Trophoblast cell (in vitro differentiated cells and primary cell): ENCODE results near the gene GAPT.

Source experiments
- DNase-seq, 2 donors: peaks; one replicate each; pipeline ENCODE4 v3.0.0-alpha.2; 2016
- H2AFZ ChIP-seq: 2 replicates; pipeline ENCODE4 v1.6.1; 2013; ENCODE audit warnings: low read length, moderate library complexity, mild to moderate bottlenecking; ENCODE audit not compliant: insufficient read depth, poor library complexity
- H2AK5ac ChIP-seq: 2 replicates; pipeline ENCODE4 v1.6.1; 2013; ENCODE audit warnings: mild to moderate bottlenecking, low read length
- H2BK120ac ChIP-seq: 2 replicates; pipeline ENCODE4 v1.6.1; 2013; ENCODE audit warnings: low read length, mild to moderate bottlenecking, moderate library complexity; ENCODE audit not compliant: insufficient read depth, poor library complexity
- H2BK12ac ChIP-seq: 2 replicates; pipeline ENCODE4 v1.6.1; 2013; ENCODE audit warnings: mild to moderate bottlenecking, low read length, moderate library complexity
- H2BK5ac ChIP-seq: 2 replicates; pipeline ENCODE4 v1.6.1; 2013; ENCODE audit warnings: low read length, low read depth, moderate library complexity, mild to moderate bottlenecking; ENCODE audit not compliant: poor library complexity
- H3K14ac ChIP-seq: 2 replicates; pipeline ENCODE4 v1.6.1; 2013; ENCODE audit warnings: mild to moderate bottlenecking, low read length
- H3K18ac ChIP-seq: 2 replicates; pipeline ENCODE4 v1.6.1; 2013; ENCODE audit warnings: mild to moderate bottlenecking, low read length
- H3K23ac ChIP-seq: 2 replicates; pipeline ENCODE4 v1.6.1; 2013; ENCODE audit warnings: low read length
- H3K27ac ChIP-seq: 2 replicates; pipeline ENCODE4 v1.5.1; 2013; ENCODE audit warnings: low read depth, mild to moderate bottlenecking, inconsistent platforms, low read length, moderate library complexity
- H3K27me3 ChIP-seq: 2 replicates; pipeline ENCODE4 v1.6.1; 2013; ENCODE audit warnings: inconsistent platforms, mild to moderate bottlenecking, low read length, moderate library complexity; ENCODE audit not compliant: insufficient read depth
- H3K36me3 ChIP-seq, 2 experiments: 1 replicate in 1 of 2; 2 replicates in 1 of 2; pipeline ENCODE4 v1.6.1; 2013; ENCODE audit warnings: low read length in 2 of 2, mild to moderate bottlenecking in 2 of 2, moderate library complexity in 1 of 2; ENCODE audit not compliant: insufficient read depth in 2 of 2, control insufficient read depth in 1 of 2
- H3K4ac ChIP-seq: 2 replicates; pipeline ENCODE4 v1.6.1; 2013; ENCODE audit warnings: low read depth, mild to moderate bottlenecking, low read length, moderate library complexity
- H3K4me1 ChIP-seq, 2 experiments: 1 replicate in 1 of 2; 2 replicates in 1 of 2; pipeline ENCODE4 v1.6.1; 2013; ENCODE audit warnings: low read length in 2 of 2, mild to moderate bottlenecking in 2 of 2, moderate library complexity in 1 of 2; ENCODE audit not compliant: insufficient read depth in 2 of 2, control insufficient read depth in 1 of 2
- H3K4me2 ChIP-seq: 2 replicates; pipeline ENCODE4 v1.6.1; 2013; ENCODE audit warnings: inconsistent platforms, mild to moderate bottlenecking, low read length, moderate library complexity
- H3K4me3 ChIP-seq: 2 replicates; pipeline ENCODE4 v1.5.1; 2013; ENCODE audit warnings: mild to moderate bottlenecking, low read depth, low read length, inconsistent platforms
- H3K79me1 ChIP-seq: one replicate; pipeline ENCODE4 v1.6.1; 2013; ENCODE audit warnings: low read length
- H3K79me2 ChIP-seq: 2 replicates; pipeline ENCODE4 v1.6.1; 2013; ENCODE audit warnings: low read length, mild to moderate bottlenecking; ENCODE audit not compliant: control insufficient read depth, insufficient read depth, poor library complexity
- H3K9ac ChIP-seq: 2 replicates; pipeline ENCODE4 v1.6.1; 2013; ENCODE audit warnings: mild to moderate bottlenecking, low read length
- H3K9me3 ChIP-seq: 2 replicates; pipeline ENCODE4 v1.6.1; 2013; ENCODE audit warnings: low read depth, mild to moderate bottlenecking, control low read depth, inconsistent platforms, low read length; ENCODE audit not compliant: insufficient read depth
- H4K12ac ChIP-seq: 2 replicates; pipeline ENCODE4 v1.6.1; 2013; ENCODE audit warnings: low read depth, mild to moderate bottlenecking, low read length, moderate library complexity
- H4K8ac ChIP-seq: 2 replicates; pipeline ENCODE4 v1.6.1; 2013; ENCODE audit warnings: low read depth, mild to moderate bottlenecking, low read length, moderate library complexity
- H4K91ac ChIP-seq: one replicate; pipeline ENCODE4 v1.6.1; 2013; ENCODE audit warnings: low read depth, mild to moderate bottlenecking, low read length, moderate library complexity
- WGBS: extraction: QIAGEN DNeasy Blood & Tissue Kit; methylation state at CpG from one replicate; pipeline ENCODE4 v1.1.7; 2013; ENCODE audit warnings: missing lambda C conversion rate; ENCODE audit not compliant: insufficient read length, insufficient coverage; ENCODE audit errors: extremely low coverage; 5-methylcytosine and 5-hydroxymethylcytosine counted together

Gene GAPT

GRCh38 chr5:58456026-58456425, 35.2 kb upstream of the GAPT start:
- no peak overlapping the region for H2BK120ac ChIP-seq
- no CpG with 5 or more reads among the region's 3 CpGs for whole genome bisulfite sequencing
- peak in 1 of 2 donors; percentile 22 for DNase-seq
- H2BK5ac ChIP-seq, result no peak overlapping the region
- no peak overlapping the region for H4K91ac ChIP-seq
- H3K4me3 ChIP-seq, result no peak overlapping the region
- no peak overlapping the region for H4K12ac ChIP-seq
- H2AFZ ChIP-seq, result no peak overlapping the region
- peaks cover 12% of the 10 kb centered on the region for H3K79me2 ChIP-seq
- H3K4me2 ChIP-seq, result peak overlapping the region; percentile 34
- no peak overlapping the region for H3K4ac ChIP-seq
- no peak overlapping the region for H3K23ac ChIP-seq
- peaks cover 2 to 7% of the 10 kb centered on the region in 2 experiments for H3K4me1 ChIP-seq
- no peaks in the 10 kb centered on the region for H3K9me3 ChIP-seq
- no peak overlapping the region for H3K14ac ChIP-seq
- H2AK5ac ChIP-seq, result no peak overlapping the region
- H3K36me3 ChIP-seq, result peaks cover 5 to 26% of the 10 kb centered on the region in 2 experiments
- H4K8ac ChIP-seq, result no peak overlapping the region
- no peak overlapping the region for H3K27ac ChIP-seq
- no peak overlapping the region for H2BK12ac ChIP-seq
- no peaks in the 10 kb centered on the region for H3K27me3 ChIP-seq
- no peak overlapping the region for H3K9ac ChIP-seq
- H3K79me1 ChIP-seq, result peaks cover 14% of the 10 kb centered on the region
- no peak overlapping the region for H3K18ac ChIP-seq

DNA sequence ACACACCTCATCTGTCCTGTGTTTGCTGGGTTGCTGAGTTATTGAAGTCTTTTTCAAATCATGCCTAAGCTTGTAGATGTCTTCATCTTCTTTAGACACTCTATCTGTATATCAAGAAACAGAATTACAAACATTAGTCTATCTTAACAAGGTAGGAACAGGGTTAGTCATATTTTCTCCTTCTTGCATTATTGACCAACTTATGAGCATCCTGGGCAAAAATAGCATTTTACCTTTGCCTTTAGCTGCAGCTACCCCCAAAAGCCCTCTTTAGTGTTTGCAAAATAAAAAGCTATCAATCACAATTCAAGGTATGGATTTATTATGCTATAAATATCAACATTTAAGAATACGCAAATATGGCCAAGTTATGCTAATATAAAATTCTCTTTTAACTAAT, 34.7 kb upstream of the GAPT start:
- Histone ChIP-seq H3K4me2 (no peak overlapping the region), H3K4me1 (peaks cover 2 to 7% of the 10 kb centered on the region in 2 experiments), H4K8ac (no peak overlapping the region), H2BK120ac (no peak overlapping the region), H3K18ac (no peak overlapping the region), H3K27ac (no peak overlapping the region), H3K27me3 (no peaks in the 10 kb centered on the region), H3K79me2 (peaks cover 12% of the 10 kb centered on the region), H3K36me3 (peaks cover 5 to 26% of the 10 kb centered on the region in 2 experiments), H3K23ac (no peak overlapping the region), H4K91ac (no peak overlapping the region), H4K12ac (no peak overlapping the region), H2AFZ (no peak overlapping the region), H3K4me3 (no peak overlapping the region), H2BK5ac (no peak overlapping the region), H2BK12ac (no peak overlapping the region), H3K9ac (no peak overlapping the region), H3K4ac (no peak overlapping the region), H3K14ac (no peak overlapping the region), H3K79me1 (peaks cover 14% of the 10 kb centered on the region), H2AK5ac (no peak overlapping the region), H3K9me3 (no peaks in the 10 kb centered on the region)
- no peak for DNase-seq
- no CpG with 5 or more reads among the region's 1 CpG for WGBS

DNA sequence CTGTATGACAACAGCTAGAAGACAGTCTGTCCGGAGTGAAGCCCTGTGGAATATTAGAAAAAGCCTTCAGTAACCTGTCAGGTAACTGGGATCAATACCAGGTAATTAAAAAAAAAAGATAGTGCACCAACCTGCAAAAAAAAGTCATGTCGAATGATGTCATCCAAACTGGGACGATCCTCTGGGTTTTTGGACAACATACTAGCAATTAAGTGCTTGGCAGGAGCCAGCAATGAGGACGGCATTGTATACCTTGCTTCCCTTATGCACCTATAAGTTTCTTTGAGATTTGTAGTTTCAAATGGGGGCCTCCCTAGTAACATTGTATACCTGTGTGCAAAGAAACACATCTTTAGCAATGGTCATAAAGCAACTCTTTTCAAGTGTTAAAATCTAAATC, 34.2 kb upstream of the GAPT start:
- Histone ChIP-seq H3K18ac (no peak overlapping the region), H3K79me1 (peaks cover 14% of the 10 kb centered on the region), H2BK120ac (no peak overlapping the region), H2AK5ac (no peak overlapping the region), H3K4ac (no peak overlapping the region), H3K9me3 (no peaks in the 10 kb centered on the region), H3K36me3 (peaks cover 5 to 26% of the 10 kb centered on the region in 2 experiments), H4K91ac (no peak overlapping the region), H2BK12ac (no peak overlapping the region), H3K4me1 (peaks cover 2 to 7% of the 10 kb centered on the region in 2 experiments), H3K9ac (no peak overlapping the region), H2BK5ac (no peak overlapping the region), H2AFZ (no peak overlapping the region), H3K23ac (no peak overlapping the region), H4K8ac (no peak overlapping the region), H3K79me2 (peaks cover 12% of the 10 kb centered on the region), H3K27ac (no peak overlapping the region), H3K4me2 (peak overlapping the region; percentile 53), H3K14ac (no peak overlapping the region), H3K4me3 (no peak overlapping the region), H3K27me3 (no peaks in the 10 kb centered on the region), H4K12ac (no peak overlapping the region)
- DNase-seq, result peak in 1 of 2 donors; percentile 42
- no CpG with 5 or more reads among the region's 4 CpGs for WGBS

DNA sequence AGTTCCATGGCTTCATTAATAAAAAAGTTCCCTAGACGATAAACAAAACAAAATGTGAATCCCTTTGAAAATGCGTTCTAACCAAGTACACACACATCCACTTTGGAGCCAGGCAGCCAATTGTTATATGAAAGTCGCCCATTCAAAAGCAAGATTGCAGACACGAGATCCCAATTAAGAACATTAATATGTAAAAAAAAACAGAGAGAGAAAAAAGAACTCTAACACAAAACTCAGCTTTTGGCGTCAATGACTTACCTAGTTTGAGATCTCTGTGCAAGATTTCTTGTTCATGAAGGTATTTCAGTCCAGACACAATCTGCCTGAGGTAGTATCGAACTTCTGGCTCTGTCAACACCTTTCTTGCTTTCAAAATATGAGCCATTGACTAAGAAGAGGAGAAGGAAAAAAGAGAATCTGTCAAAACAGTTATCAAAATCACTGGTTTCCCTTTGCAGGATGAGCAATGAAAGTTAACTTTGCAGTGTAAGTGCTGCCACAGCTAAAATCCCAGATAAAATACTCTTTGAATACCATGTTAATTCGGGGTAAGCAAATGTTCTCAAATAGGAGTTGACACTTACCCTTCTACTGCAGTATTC, 33.0 kb upstream of the GAPT start:
- H3K79me2 ChIP-seq, result peaks cover 12% of the 10 kb centered on the region
- H4K8ac ChIP-seq, result no peak overlapping the region
- peak overlapping the region; percentile 28 for H3K4ac ChIP-seq
- no peak overlapping the region for H2BK5ac ChIP-seq
- H4K91ac ChIP-seq, result no peak overlapping the region
- peaks cover 14% of the 10 kb centered on the region for H3K79me1 ChIP-seq
- H3K9ac ChIP-seq, result no peak overlapping the region
- WGBS, result no CpG with 5 or more reads among the region's 7 CpGs
- no peak overlapping the region for H3K27ac ChIP-seq
- H3K14ac ChIP-seq, result no peak overlapping the region
- H4K12ac ChIP-seq, result no peak overlapping the region
- H3K27me3 ChIP-seq, result no peaks in the 10 kb centered on the region
- H3K4me3 ChIP-seq, result no peak overlapping the region
- H2AK5ac ChIP-seq, result no peak overlapping the region
- DNase-seq, result peak in 1 of 2 donors; percentile 27
- peaks cover 2 to 6% of the 10 kb centered on the region in 2 experiments for H3K4me1 ChIP-seq
- H3K18ac ChIP-seq, result no peak overlapping the region
- no peak overlapping the region for H2AFZ ChIP-seq
- no peak overlapping the region for H3K23ac ChIP-seq
- H3K36me3 ChIP-seq, result peaks cover 5 to 21% of the 10 kb centered on the region in 2 experiments
- no peak overlapping the region for H2BK12ac ChIP-seq
- H2BK120ac ChIP-seq, result no peak overlapping the region
- peak overlapping the region; percentile 93 for H3K4me2 ChIP-seq
- no peaks in the 10 kb centered on the region for H3K9me3 ChIP-seq
